ENCODE data around the gene LRIG1. TPM values are rescaled to one million over a fixed set of nuclear protein-coding genes. Genes with fewer than 3 reads are reported as not detected.
A peak's percentile ranks its signal among the peaks of the same experiment; 100 is the strongest.

LRIG1 gene
- total RNA-seq, 1 donor from 2014 or later, result 178 TPM

DNA sequence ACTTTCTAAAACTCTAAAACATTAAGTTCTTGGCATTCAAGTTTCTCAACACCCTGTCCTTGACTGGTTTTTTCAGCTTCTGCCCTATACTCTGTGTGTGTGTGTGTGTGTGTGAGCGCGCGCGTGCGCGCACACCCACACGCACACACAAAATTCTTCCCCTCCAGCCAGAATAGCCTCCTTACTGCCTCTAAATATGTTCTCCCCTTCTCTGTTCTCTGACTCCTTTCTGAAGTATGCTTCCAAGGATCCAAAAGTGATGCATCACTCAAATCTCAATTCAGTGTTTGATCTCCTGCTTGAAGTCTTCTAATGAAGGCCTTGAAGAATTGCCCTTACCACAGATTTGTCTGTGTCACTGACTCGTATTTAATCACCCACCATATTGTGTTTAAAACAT is 150.2 kb downstream of the LRIG1 start:
- DNase-seq (ENCODE audit: low read depth, low spot score), result no peak
- H3K4me1 Mint-ChIP-seq, result peaks cover 28% of the 10 kb centered on the region
- H3K4me3 Mint-ChIP-seq, result no peak overlapping the region
- peaks cover 17% of the 10 kb centered on the region for H3K36me3 Mint-ChIP-seq (ENCODE audit: low read depth)
- H3K27me3 Mint-ChIP-seq (ENCODE audit: low read depth), result no peaks in the 10 kb centered on the region
- TF ChIP-seq, protein P1, sequence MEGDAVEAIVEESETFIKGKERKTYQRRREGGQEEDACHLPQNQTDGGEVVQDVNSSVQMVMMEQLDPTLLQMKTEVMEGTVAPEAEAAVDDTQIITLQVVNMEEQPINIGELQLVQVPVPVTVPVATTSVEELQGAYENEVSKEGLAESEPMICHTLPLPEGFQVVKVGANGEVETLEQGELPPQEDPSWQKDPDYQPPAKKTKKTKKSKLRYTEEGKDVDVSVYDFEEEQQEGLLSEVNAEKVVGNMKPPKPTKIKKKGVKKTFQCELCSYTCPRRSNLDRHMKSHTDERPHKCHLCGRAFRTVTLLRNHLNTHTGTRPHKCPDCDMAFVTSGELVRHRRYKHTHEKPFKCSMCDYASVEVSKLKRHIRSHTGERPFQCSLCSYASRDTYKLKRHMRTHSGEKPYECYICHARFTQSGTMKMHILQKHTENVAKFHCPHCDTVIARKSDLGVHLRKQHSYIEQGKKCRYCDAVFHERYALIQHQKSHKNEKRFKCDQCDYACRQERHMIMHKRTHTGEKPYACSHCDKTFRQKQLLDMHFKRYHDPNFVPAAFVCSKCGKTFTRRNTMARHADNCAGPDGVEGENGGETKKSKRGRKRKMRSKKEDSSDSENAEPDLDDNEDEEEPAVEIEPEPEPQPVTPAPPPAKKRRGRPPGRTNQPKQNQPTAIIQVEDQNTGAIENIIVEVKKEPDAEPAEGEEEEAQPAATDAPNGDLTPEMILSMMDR (conservative IDR thresholded peaks at IDR 0.05), result no peak
- H3K27ac Mint-ChIP-seq (ENCODE audit: unreplicated experiment), result no peak overlapping the region
- peaks cover 11% of the 10 kb centered on the region for H3K9me3 Mint-ChIP-seq

GRCh38 chr3:66348704-66349103 is 152.1 kb downstream of the LRIG1 start:
- H3K27me3 Mint-ChIP-seq (ENCODE audit: low read depth), result no peaks in the 10 kb centered on the region
- peaks cover 37% of the 10 kb centered on the region for H3K4me1 Mint-ChIP-seq
- TF ChIP-seq, protein P1 (conservative IDR thresholded peaks at IDR 0.05), result no peak
- H3K27ac Mint-ChIP-seq (ENCODE audit: unreplicated experiment), result peak overlapping the region; percentile 37
- no peak for DNase-seq (ENCODE audit: low read depth, low spot score)
- peaks cover 11% of the 10 kb centered on the region for H3K9me3 Mint-ChIP-seq
- H3K4me3 Mint-ChIP-seq, result no peak overlapping the region
- H3K36me3 Mint-ChIP-seq (ENCODE audit: low read depth), result peaks cover 17% of the 10 kb centered on the region

- H3K27ac Mint-ChIP-seq (ENCODE audit: unreplicated experiment), result peak overlapping the region; percentile 30
- no peak for DNase-seq (ENCODE audit: low read depth, low spot score)
- no peaks in the 10 kb centered on the region for H3K27me3 Mint-ChIP-seq (ENCODE audit: low read depth)
- H3K9me3 Mint-ChIP-seq, result peaks cover 11% of the 10 kb centered on the region
- peaks cover 14% of the 10 kb centered on the region for H3K36me3 Mint-ChIP-seq (ENCODE audit: low read depth)
- TF ChIP-seq, protein P1 (conservative IDR thresholded peaks at IDR 0.05), result no peak
- H3K4me3 Mint-ChIP-seq, result no peak overlapping the region
- peaks cover 28% of the 10 kb centered on the region for H3K4me1 Mint-ChIP-seq
These were observed 155.8 kb downstream of the LRIG1 start for GRCh38 chr3:66344848-66345578.

DNA sequence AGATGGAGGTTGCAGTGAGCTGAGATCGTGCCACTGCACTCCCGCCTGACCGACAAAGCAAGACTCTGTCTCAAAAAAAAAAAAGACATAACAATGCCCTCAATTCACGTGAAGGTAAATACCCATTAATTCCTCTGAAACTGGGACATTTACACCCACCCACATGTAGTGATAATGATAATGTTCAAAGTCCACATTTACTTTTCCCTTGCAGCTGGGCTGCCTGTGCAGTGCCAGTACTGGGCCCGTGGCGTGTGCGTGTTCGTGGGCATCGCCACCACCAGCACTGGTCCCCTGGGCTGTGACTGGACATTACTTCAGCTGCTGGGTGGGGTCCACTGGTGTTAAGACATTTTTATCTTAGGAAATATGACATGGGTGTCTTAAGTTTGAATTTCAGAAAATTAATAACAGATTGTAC is 156.4 kb downstream of the LRIG1 start:
- Mint-ChIP-seq H3K9me3 (peaks cover 11% of the 10 kb centered on the region), H3K27me3 (ENCODE audit: low read depth) (no peaks in the 10 kb centered on the region), H3K27ac (ENCODE audit: unreplicated experiment) (no peak overlapping the region), H3K4me3 (no peak overlapping the region), H3K36me3 (ENCODE audit: low read depth) (peaks cover 14% of the 10 kb centered on the region), H3K4me1 (peaks cover 29% of the 10 kb centered on the region)
- DNase-seq (ENCODE audit: low read depth, low spot score), result no peak
- TF ChIP-seq, protein P1 (conservative IDR thresholded peaks at IDR 0.05), result no peak

GRCh38 chr3:66342717-66343356 is 158.0 kb downstream of the LRIG1 start:
- no peak for DNase-seq (ENCODE audit: low read depth, low spot score)
- H3K9me3 Mint-ChIP-seq, result peaks cover 7% of the 10 kb centered on the region
- H3K36me3 Mint-ChIP-seq (ENCODE audit: low read depth), result peaks cover 10% of the 10 kb centered on the region
- no peaks in the 10 kb centered on the region for H3K27me3 Mint-ChIP-seq (ENCODE audit: low read depth)
- no peak overlapping the region for H3K4me3 Mint-ChIP-seq
- H3K4me1 Mint-ChIP-seq, result peaks cover 18% of the 10 kb centered on the region
- H3K27ac Mint-ChIP-seq (ENCODE audit: unreplicated experiment), result no peak overlapping the region
- TF ChIP-seq, protein P1 (conservative IDR thresholded peaks at IDR 0.05), result no peak
